ENCODE data around the gene UQCC2.

DNA sequence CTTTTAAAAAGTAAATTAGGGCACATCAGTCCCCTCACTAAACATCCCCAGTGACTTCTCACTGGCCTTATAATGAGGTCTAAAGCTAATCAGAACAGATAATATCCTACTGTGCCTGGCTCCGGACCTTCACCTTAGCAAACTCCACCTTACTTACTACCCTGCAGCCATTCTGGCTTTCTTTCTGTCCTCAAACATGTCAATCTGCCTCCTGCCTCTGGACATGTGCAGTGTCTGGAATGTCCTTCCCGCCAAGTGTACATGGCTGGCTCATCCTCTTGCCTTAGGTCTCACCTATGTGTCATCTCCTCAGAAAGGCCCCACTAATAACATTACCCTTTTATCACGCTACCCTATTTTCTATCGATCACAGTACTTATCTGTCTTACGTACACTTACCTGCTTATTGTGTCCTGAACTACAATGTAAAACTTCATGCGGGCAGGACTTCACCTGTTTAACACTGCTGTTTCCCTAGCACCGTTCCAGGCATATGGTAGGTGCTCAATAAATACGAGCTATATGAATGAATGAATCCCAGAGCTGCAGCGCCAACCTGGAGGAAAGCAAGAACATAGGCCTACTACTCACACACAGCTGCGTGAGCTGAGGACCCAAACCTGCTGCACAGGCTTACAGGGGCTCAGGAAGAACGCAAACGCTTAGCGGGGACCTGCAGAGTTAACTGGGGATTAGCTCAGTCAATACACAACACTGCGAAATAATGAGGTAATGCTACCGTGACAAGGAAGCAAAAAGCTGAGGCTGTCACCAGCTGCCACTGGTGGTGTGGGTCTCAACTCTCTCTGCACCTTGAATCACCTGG is 991 bp downstream of the UQCC2 start:
- TF ChIP-seq CTCF (IDR thresholded peaks at IDR 0.05) (no peak), POLR2A (IDR thresholded peaks at IDR 0.05) (no peak)
